Measurements from ENCODE around the gene LGR4. TPM values are rescaled to one million over a fixed set of nuclear protein-coding genes. Genes with fewer than 3 reads are reported as not detected.

Gene LGR4
- total and polyA plus RNA-seq, 2 experiments from 2014 or later = 22.6 to 99.6 TPM

DNA sequence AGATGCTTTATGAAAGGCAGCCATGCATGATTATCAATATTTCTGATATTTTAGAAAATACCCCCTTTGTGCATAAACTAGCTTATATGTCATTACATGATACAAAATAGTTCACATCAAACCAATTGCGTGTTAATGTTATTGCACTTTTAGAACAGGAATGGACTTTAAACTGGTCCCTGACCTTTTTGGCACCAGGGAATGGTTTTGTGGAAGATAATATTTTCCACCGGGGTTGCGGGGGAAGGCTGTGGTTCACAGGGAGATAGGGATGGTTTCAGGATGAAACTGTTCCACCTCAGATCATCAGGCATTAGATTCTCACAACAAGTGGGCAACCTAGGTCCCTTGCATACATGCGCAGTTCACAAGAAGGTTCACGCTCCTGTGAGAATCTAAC is 16.5 kb upstream of the LGR4 start:
- Histone ChIP-seq H3K4me2 (no peak overlapping the region), H4K20me1 (replicated peaks; ENCODE audit: insufficient read depth) (no peaks in the 10 kb centered on the region), H3F3A (replicated peaks; ENCODE audit: low read depth) (no peaks in the 10 kb centered on the region), H3K27me3 (ENCODE audit: insufficient read depth) (no peaks in the 10 kb centered on the region), H2AFZ (no peak overlapping the region), H3K9me2 (ENCODE audit: insufficient read depth) (no peaks in the 10 kb centered on the region), H3K79me2 (replicated peaks; ENCODE audit: insufficient read depth) (no peaks in the 10 kb centered on the region), H3K36me3 (ENCODE audit: insufficient read depth) (peaks cover 11% of the 10 kb centered on the region), H3K27ac (ENCODE audit: low read depth) (no peak overlapping the region), H3K4me3 (no peak overlapping the region), H3K4me1 (ENCODE audit: insufficient read depth) (no peaks in the 10 kb centered on the region)
- H3K4me3 Mint-ChIP-seq = no peak overlapping the region
- TF ChIP-seq, protein P1, sequence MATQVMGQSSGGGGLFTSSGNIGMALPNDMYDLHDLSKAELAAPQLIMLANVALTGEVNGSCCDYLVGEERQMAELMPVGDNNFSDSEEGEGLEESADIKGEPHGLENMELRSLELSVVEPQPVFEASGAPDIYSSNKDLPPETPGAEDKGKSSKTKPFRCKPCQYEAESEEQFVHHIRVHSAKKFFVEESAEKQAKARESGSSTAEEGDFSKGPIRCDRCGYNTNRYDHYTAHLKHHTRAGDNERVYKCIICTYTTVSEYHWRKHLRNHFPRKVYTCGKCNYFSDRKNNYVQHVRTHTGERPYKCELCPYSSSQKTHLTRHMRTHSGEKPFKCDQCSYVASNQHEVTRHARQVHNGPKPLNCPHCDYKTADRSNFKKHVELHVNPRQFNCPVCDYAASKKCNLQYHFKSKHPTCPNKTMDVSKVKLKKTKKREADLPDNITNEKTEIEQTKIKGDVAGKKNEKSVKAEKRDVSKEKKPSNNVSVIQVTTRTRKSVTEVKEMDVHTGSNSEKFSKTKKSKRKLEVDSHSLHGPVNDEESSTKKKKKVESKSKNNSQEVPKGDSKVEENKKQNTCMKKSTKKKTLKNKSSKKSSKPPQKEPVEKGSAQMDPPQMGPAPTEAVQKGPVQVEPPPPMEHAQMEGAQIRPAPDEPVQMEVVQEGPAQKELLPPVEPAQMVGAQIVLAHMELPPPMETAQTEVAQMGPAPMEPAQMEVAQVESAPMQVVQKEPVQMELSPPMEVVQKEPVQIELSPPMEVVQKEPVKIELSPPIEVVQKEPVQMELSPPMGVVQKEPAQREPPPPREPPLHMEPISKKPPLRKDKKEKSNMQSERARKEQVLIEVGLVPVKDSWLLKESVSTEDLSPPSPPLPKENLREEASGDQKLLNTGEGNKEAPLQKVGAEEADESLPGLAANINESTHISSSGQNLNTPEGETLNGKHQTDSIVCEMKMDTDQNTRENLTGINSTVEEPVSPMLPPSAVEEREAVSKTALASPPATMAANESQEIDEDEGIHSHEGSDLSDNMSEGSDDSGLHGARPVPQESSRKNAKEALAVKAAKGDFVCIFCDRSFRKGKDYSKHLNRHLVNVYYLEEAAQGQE (IDR thresholded peaks at IDR 0.05; ENCODE audit: unreplicated experiment) = no peak
- no peak for TF ChIP-seq CREB1 (CRISPR knock-in tag; IDR thresholded peaks at IDR 0.05; ENCODE audit: low read depth)
- TF ChIP-seq ZNF331 (CRISPR knock-in tag; IDR thresholded peaks at IDR 0.05; ENCODE audit: low read depth) = no peak
- TF ChIP-seq ZNF114 (CRISPR knock-in tag; IDR thresholded peaks at IDR 0.05) = no peak
- TF ChIP-seq STAT1 (IDR thresholded peaks at IDR 0.05; ENCODE audit: unreplicated experiment) = no peak
- TF ChIP-seq JUNB (IDR thresholded peaks at IDR 0.05; ENCODE audit: unreplicated experiment) = no peak
- TF ChIP-seq, protein P2, sequence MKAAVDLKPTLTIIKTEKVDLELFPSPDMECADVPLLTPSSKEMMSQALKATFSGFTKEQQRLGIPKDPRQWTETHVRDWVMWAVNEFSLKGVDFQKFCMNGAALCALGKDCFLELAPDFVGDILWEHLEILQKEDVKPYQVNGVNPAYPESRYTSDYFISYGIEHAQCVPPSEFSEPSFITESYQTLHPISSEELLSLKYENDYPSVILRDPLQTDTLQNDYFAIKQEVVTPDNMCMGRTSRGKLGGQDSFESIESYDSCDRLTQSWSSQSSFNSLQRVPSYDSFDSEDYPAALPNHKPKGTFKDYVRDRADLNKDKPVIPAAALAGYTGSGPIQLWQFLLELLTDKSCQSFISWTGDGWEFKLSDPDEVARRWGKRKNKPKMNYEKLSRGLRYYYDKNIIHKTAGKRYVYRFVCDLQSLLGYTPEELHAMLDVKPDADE (IDR thresholded peaks at IDR 0.05) = no peak
- TF ChIP-seq NANOG (IDR thresholded peaks at IDR 0.05; ENCODE audit: borderline replicate concordance) = no peak
- TF ChIP-seq, protein P3, sequence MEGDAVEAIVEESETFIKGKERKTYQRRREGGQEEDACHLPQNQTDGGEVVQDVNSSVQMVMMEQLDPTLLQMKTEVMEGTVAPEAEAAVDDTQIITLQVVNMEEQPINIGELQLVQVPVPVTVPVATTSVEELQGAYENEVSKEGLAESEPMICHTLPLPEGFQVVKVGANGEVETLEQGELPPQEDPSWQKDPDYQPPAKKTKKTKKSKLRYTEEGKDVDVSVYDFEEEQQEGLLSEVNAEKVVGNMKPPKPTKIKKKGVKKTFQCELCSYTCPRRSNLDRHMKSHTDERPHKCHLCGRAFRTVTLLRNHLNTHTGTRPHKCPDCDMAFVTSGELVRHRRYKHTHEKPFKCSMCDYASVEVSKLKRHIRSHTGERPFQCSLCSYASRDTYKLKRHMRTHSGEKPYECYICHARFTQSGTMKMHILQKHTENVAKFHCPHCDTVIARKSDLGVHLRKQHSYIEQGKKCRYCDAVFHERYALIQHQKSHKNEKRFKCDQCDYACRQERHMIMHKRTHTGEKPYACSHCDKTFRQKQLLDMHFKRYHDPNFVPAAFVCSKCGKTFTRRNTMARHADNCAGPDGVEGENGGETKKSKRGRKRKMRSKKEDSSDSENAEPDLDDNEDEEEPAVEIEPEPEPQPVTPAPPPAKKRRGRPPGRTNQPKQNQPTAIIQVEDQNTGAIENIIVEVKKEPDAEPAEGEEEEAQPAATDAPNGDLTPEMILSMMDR (conservative IDR thresholded peaks at IDR 0.05; ENCODE audit: low read depth in 2 of 2) = no peak
- H3K36me3 Mint-ChIP-seq (ENCODE audit: low read depth) = peaks cover 48% of the 10 kb centered on the region
- no peaks in the 10 kb centered on the region; the same call in 2 of the 3 replicates for H3K4me1 Mint-ChIP-seq
- DNase-seq (ENCODE audit: low spot score) = no peak
- H3K27ac Mint-ChIP-seq = no peak overlapping the region
- no peak for ATAC-seq
- peaks cover 14% of the 10 kb centered on the region; the same call in 2 of the 3 replicates for H3K9me3 Mint-ChIP-seq
- H3K27me3 Mint-ChIP-seq (ENCODE audit: insufficient read depth, low read depth, poor library complexity) = no peaks in the 10 kb centered on the region

DNA sequence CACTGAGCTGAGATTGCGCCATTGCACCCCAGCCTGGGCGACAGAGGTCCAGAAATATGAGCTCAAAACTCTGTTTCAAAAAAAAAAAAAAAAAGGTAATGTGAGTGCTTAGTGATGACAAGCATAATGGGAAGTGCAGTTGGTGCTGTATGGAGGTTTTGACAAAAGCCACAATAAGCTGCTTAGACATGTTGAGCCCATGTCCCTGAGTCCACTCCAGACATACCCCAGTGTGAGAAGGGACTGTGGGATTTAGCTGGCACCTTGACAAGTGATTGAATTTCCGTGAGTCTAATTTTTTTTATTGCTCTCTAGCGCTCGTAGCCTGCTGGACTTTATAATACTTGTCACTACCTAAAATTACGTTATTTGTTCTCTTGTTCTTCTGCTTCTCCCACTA is 15.1 kb upstream of the LGR4 start:
- ATAC-seq (no peak), DNase-seq (ENCODE audit: low spot score) (no peak)
- Mint-ChIP-seq H3K9me3 (peaks cover 14% of the 10 kb centered on the region; the same call in 2 of the 3 replicates), H3K27ac (no peak overlapping the region), H3K4me3 (no peak overlapping the region), H3K36me3 (ENCODE audit: low read depth) (peaks cover 41% of the 10 kb centered on the region), H3K27me3 (ENCODE audit: insufficient read depth, low read depth, poor library complexity) (no peaks in the 10 kb centered on the region), H3K4me1 (peaks cover 3% of the 10 kb centered on the region; the same call in 2 of the 3 replicates)
- TF ChIP-seq, protein P3 (conservative IDR thresholded peaks at IDR 0.05; ENCODE audit: low read depth in 2 of 2) = no peak
- Histone ChIP-seq H3K27me3 (ENCODE audit: insufficient read depth) (no peaks in the 10 kb centered on the region), H4K20me1 (replicated peaks; ENCODE audit: insufficient read depth) (no peaks in the 10 kb centered on the region), H3K27ac (ENCODE audit: low read depth) (no peak overlapping the region), H2AFZ (no peak overlapping the region), H3K4me1 (ENCODE audit: insufficient read depth) (no peaks in the 10 kb centered on the region; the same call in 1 of the 2 replicates), H3K9me2 (ENCODE audit: insufficient read depth) (no peaks in the 10 kb centered on the region), H3F3A (replicated peaks; ENCODE audit: low read depth) (0 out of 2 replicates have a peak, but pooled peaks cover under 1% of the 10 kb centered on the region), H3K36me3 (ENCODE audit: insufficient read depth) (peaks cover 9% of the 10 kb centered on the region), H3K79me2 (replicated peaks; ENCODE audit: insufficient read depth) (no peaks in the 10 kb centered on the region), H3K4me3 (no peak overlapping the region), H3K4me2 (no peak overlapping the region)

Data from GM23338 (cell line).